ENCODE measurements around the gene TIMM23.
"Not testable (repeated sequence)": the region's sequence is repeated elsewhere in the genome, so short reads cannot be mapped to it uniquely, and the experiment has no call there.

Gene TIMM23

GRCh38 chr10:46022978-46023702 is 50.9 kb downstream of the TIMM23 start:
- peak; percentile 78 for DNase-seq (ENCODE audit: low read depth)

GRCh38 chr10:46024948-46025347 is 52.7 kb downstream of the TIMM23 start:
- DNase-seq (ENCODE audit: low read depth), result no peak

GRCh38 chr10:46025406-46025805 is 53.1 kb downstream of the TIMM23 start:
- no peak for DNase-seq (ENCODE audit: low read depth)

- DNase-seq (ENCODE audit: low read depth), result no peak
Measured at GRCh38 chr10:46026106-46026505, 53.8 kb downstream of the TIMM23 start.

- no peak for DNase-seq (ENCODE audit: low read depth)
Measured at GRCh38 chr10:46028584-46029460, 56.5 kb downstream of the TIMM23 start.

- no peak for DNase-seq (ENCODE audit: low read depth)
Measured at GRCh38 chr10:46029461-46030030, 57.3 kb downstream of the TIMM23 start.

GRCh38 chr10:46030091-46030937 is 58.0 kb downstream of the TIMM23 start, which contains the start of gene NCOA4:
Gene NCOA4, minus strand, starts transcription at chr10:46030623. Its CDS starts 13,943 bp downstream, at chr10:46016680.
- peak; percentile 83 for DNase-seq (ENCODE audit: low read depth)

GRCh38 chr10:46031648-46032532 is 59.6 kb downstream of the TIMM23 start:
- no peak for DNase-seq (ENCODE audit: low read depth)

GRCh38 chr10:46033602-46034011 is 61.3 kb downstream of the TIMM23 start:
- peak; percentile 76 for DNase-seq (ENCODE audit: low read depth)

- DNase-seq (ENCODE audit: low read depth), result no peak
Measured at GRCh38 chr10:46035923-46036849, 63.9 kb downstream of the TIMM23 start.

GRCh38 chr10:46037107-46037825 is 65.0 kb downstream of the TIMM23 start:
- DNase-seq (ENCODE audit: low read depth), result no peak

- DNase-seq (ENCODE audit: low read depth), result no peak
Measured at GRCh38 chr10:46040004-46040403, 67.7 kb downstream of the TIMM23 start.

- no peak for DNase-seq (ENCODE audit: low read depth)
Measured at GRCh38 chr10:46042527-46042926, 70.2 kb downstream of the TIMM23 start.

GRCh38 chr10:46046261-46046660 is 74.0 kb downstream of the TIMM23 start, which contains the start of gene MSMB:
Gene MSMB, minus strand, starts transcription at chr10:46046269. Its CDS starts 32 bp downstream, at chr10:46046237.
- no peak for DNase-seq (ENCODE audit: low read depth)

GRCh38 chr10:46048152-46048551 is 75.9 kb downstream of the TIMM23 start:
- DNase-seq (ENCODE audit: low read depth), result no peak

- not testable (repeated sequence) for DNase-seq (ENCODE audit: low read depth)
Measured at GRCh38 chr10:46049497-46049831, 77.2 kb downstream of the TIMM23 start.

- DNase-seq (ENCODE audit: low read depth), result no peak
Measured at GRCh38 chr10:46050941-46051623, 78.8 kb downstream of the TIMM23 start.

- no peak for DNase-seq (ENCODE audit: low read depth)
Measured at GRCh38 chr10:46052057-46052790, 79.9 kb downstream of the TIMM23 start.

Measured in GM04503 (cell line).